GM18520 (cell line): ENCODE measurements around the gene LY6G6F.

Source experiments
- ATAC-seq: cut with Tn5 transposase; IDR thresholded peaks from one replicate; pipeline ENCODE4 v1.9.1; 2021; ENCODE audit not compliant: unreplicated experiment

LY6G6F gene

GRCh38 chr6:31706599-31706998 lies at the start of gene LY6G6F:
TSS of gene LY6G6F (plus strand) at chr6:31706866. CDS start at chr6:31706907, 41 bp downstream.
- ATAC-seq, result no peak

GRCh38 chr6:31657406-31658157 lies 49.1 kb upstream of the LY6G6F start:
- no peak for ATAC-seq

GRCh38 chr6:31658158-31658688 lies 48.4 kb upstream of the LY6G6F start:
- ATAC-seq, result no peak

- ATAC-seq, result no peak
Observed at GRCh38 chr6:31658983-31659648, 47.5 kb upstream of the LY6G6F start.

GRCh38 chr6:31659649-31660380 lies 46.9 kb upstream of the LY6G6F start:
- ATAC-seq, result no peak

- ATAC-seq, result no peak
Observed at GRCh38 chr6:31660381-31661261, 46.0 kb upstream of the LY6G6F start, which contains the start of gene C6orf47. TSS of gene C6orf47 (minus strand) at chr6:31660778. CDS start at chr6:31659947, 831 bp downstream.

GRCh38 chr6:31661262-31662123 lies 45.2 kb upstream of the LY6G6F start:
- ATAC-seq, result no peak

- ATAC-seq, result no peak
Observed at GRCh38 chr6:31662124-31662723, 44.4 kb upstream of the LY6G6F start.

- no peak for ATAC-seq
Observed at GRCh38 chr6:31663126-31663960, 43.3 kb upstream of the LY6G6F start.

- ATAC-seq, result no peak
Observed at GRCh38 chr6:31663961-31664789, 42.5 kb upstream of the LY6G6F start.

- peak; percentile 25 for ATAC-seq
Observed at GRCh38 chr6:31664790-31665500, 41.7 kb upstream of the LY6G6F start, which contains the start of gene GPANK1. TSS of gene GPANK1 (minus strand) at chr6:31664997. CDS start at chr6:31664478, 519 bp downstream.

GRCh38 chr6:31665501-31666336 lies 40.9 kb upstream of the LY6G6F start, which contains the start of gene CSNK2B:
TSS of gene CSNK2B (plus strand) at chr6:31666080. CDS start at chr6:31666832, 752 bp downstream.
- ATAC-seq, result peak; percentile 81

GRCh38 chr6:31666337-31666965 lies 40.2 kb upstream of the LY6G6F start:
- ATAC-seq, result no peak

GRCh38 chr6:31669676-31670075 lies 37.0 kb upstream of the LY6G6F start, which contains the start of gene LY6G5B:
TSS of gene LY6G5B (plus strand) at chr6:31669976. CDS start at chr6:31670951, 975 bp downstream.
- no peak for ATAC-seq

- no peak for ATAC-seq
Observed at GRCh38 chr6:31676322-31676903, 30.3 kb upstream of the LY6G6F start.
